Stimulated activated CD8-positive, alpha-beta memory T cell treated with anti-CD3 and anti-CD28 coated beads, Interleukin-4, amount 100 ng/mL, for 4 hours (primary cell): ENCODE measurements around the gene GOSR2.
"Not testable (repeated sequence)": the region's sequence is repeated elsewhere in the genome, so short reads cannot be mapped to it uniquely, and the experiment has no call there.

Experiments
- DNase-seq, 2 donors: peaks; one replicate each; pipeline ENCODE4 v3.0.0-alpha.2; 2020; ENCODE audit warnings: low read depth in 2 of 2, low spot score in 1 of 2

Gene GOSR2

DNA sequence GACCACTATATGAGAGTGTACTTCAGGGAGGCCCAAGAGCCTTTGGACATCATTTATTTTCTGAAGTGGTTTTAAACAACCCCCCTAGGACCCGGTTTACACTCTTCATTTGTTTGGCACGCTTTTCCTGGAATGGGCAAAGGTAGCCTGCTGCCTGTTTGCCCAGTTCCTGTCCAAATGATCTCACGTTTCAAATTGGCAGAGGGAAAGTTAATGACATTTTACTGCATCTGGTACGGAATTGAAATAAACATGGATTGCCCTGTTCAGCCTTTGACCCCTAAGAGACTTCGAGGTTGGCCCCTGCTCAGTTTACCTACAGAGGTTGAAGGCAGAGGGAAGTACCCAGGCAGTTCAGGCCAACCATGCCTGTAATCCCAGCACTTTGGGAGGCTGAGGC, 61.9 kb downstream of the GOSR2 start:
- no peak for DNase-seq

DNA sequence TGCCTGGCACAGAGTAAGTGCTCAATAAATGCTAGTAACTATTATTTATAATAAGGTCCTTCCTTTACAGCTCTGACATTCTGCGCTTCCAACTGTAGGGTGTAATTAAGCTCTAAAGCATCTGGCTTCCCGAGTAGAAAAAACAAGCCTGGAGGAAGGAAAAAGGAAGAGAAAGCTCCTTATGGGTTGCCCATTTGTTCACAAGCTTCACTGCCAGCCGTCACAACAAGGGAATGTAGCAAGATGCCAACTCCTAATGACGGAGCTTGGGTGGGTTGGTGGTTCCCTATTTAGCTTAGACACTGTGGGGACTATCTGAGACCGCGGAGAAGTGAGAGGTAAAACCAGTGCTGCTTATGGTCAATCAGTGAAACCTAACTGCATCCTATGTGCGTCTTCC, 63.4 kb downstream of the GOSR2 start:
- DNase-seq, result no peak

DNA sequence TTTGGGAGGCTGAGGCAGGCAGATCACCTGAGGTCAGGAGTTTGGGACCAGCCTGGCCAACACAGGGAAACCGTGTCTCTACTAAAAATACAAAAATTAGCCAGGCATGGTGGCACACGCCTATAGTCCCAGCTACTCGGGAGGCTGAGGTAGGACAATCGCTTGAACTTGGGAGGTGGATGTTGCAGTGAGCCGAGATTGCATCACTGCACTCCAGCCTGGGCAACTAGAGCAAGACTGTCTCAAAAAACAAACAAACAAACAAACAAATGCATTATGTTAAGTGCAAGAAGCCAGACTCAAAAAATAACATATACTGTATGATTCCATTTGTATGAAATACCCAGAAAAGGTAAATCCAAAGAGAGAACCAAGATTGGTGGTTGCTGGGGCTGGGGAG, 65.0 kb downstream of the GOSR2 start:
- not testable (repeated sequence) for DNase-seq

DNA sequence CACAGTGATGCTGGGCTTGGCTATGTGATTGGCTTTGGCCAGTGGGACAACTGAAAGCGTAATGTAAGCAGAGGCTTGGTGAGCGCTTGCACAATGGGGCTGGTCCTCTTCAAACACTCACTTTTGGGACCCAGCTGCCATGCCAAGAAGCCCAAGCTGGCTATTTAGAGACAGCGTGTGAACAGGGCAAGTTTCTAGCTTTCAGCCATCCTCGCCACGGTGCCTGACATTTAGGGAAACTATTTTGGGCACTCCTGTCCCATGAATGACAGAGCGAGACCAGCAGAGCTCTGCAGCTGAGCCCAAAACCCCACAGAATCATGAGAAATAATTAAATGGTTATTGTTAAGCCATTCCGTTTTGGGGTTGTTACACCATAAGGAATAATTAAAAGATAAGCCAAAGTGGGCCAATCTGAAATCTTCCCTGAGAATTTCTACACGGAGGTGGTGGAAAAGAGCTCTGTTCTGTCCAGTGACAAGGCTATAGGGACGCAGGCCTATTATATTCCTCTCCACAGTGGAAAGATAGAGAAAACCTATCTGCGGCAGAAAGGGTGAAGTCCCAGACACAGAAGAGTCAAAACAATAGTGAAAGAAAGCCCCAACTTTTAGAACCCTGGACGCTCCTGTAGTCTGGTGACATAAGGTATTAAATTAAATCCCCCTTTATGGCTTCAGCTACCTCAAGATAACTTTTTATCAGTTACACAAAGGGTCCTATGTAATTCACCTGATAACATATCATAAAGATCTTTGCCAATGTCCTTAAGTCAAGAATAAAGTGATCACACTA, 66.9 kb downstream of the GOSR2 start:
- DNase-seq, result no peak

DNA sequence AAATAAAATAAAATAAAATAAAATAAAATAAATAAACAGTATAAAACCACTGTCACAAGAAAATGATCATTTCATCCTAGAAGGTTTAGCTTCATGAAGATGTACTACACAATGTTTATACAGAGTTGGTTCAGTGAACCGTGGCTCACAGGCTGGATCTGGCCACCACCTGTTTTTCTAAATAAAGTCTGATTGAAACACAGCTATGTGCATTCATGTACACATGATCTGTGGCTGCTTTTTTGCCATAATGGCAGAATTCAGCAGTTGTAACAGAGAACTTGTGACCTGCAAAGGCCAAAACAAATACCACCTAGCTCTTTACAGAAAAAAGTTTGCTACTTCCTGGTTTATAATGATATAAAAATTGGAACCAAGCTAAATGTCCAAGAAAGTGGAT, 68.7 kb downstream of the GOSR2 start:
- DNase-seq, result no peak
